NB4 (cell line): ENCODE data around the gene DCHS1.

Experiments
- DNase-seq: peaks from one replicate; pipeline ENCODE4 v3.0.0; 2010; ENCODE audit warnings: low read depth
- H3K4me3 ChIP-seq: one replicate; pipeline ENCODE4 v1.5.1; 2011; ENCODE audit warnings: mild to moderate bottlenecking, low read depth, low read length, moderate library complexity
- MYC ChIP-seq: IDR thresholded peaks from 2 replicates; pipeline ENCODE4 v1.6.1; 2011; ENCODE audit warnings: low read depth, low read length
- POLR2A ChIP-seq: IDR thresholded peaks from 2 replicates; pipeline ENCODE4 v1.6.1; 2011; ENCODE audit warnings: mild to moderate bottlenecking; ENCODE audit not compliant: insufficient read length; ENCODE audit errors: extremely low read depth
- TF ChIP-seq, protein P1 (sequence below): IDR thresholded peaks from one replicate; pipeline ENCODE4 v1.5.1; 2012; ENCODE audit warnings: low read depth, low read length
- TF ChIP-seq, protein P2 (sequence below): IDR thresholded peaks from 2 replicates; pipeline ENCODE4 v1.6.1; 2011; ENCODE audit warnings: low read depth, low read length

Gene DCHS1

GRCh38 chr11:6587360-6587953 is 68.2 kb downstream of the DCHS1 start:
- no peak for DNase-seq
- TF ChIP-seq MYC (no peak), POLR2A (no peak)
- TF ChIP-seq, protein P1, sequence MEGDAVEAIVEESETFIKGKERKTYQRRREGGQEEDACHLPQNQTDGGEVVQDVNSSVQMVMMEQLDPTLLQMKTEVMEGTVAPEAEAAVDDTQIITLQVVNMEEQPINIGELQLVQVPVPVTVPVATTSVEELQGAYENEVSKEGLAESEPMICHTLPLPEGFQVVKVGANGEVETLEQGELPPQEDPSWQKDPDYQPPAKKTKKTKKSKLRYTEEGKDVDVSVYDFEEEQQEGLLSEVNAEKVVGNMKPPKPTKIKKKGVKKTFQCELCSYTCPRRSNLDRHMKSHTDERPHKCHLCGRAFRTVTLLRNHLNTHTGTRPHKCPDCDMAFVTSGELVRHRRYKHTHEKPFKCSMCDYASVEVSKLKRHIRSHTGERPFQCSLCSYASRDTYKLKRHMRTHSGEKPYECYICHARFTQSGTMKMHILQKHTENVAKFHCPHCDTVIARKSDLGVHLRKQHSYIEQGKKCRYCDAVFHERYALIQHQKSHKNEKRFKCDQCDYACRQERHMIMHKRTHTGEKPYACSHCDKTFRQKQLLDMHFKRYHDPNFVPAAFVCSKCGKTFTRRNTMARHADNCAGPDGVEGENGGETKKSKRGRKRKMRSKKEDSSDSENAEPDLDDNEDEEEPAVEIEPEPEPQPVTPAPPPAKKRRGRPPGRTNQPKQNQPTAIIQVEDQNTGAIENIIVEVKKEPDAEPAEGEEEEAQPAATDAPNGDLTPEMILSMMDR = no peak
- TF ChIP-seq, protein P2, sequence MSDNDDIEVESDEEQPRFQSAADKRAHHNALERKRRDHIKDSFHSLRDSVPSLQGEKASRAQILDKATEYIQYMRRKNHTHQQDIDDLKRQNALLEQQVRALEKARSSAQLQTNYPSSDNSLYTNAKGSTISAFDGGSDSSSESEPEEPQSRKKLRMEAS = no peak
- no peak overlapping the region for H3K4me3 ChIP-seq

DNA sequence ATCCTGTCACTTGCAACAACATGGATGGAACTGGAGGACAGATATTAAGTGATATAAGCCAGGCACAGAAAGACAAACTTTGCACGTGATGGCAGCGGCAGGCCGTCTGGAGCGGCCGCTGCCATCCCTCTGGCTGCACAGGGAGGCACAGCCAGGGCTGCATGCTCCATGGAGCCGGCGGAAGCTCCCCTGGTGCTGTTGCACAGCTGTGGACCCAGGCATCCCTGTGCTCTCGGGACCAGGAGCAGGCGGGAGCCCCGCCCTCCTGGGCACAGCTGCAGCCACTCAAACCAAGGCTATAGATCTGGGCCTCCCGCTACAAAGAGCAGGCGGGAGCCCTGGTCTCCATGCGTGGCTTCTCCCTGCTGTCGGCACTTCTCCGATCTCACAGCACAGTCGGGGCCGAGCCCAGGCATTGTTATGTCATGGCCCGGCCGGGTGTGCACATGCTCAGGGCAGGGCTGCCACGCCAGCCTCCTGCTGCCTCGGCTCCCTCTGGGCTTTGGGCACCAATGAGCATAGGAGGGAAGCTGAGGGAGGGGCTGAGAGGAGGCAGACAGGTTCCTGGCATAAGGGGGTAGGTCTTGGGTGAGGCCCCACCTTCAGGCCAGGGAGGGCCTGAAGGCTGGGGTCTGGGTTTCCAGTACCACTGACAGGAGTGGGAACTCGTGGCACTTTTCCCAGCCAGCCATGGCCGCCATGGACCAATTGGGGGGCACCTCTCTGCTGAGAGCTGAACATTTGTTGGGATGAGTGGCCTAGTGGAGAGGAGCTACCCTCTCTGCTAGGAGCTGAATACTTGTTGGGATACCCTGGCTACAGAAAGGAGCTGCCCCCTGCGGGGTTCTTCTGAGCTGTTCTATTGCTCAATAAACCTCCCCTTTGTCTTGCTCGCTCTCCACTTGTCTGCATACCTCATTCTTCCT is 68.9 kb downstream of the DCHS1 start:
- no peak for DNase-seq
- H3K4me3 ChIP-seq = no peak overlapping the region
- TF ChIP-seq, protein P2 = no peak
- TF ChIP-seq POLR2A (no peak), MYC (no peak)
- TF ChIP-seq, protein P1 = no peak

DNA sequence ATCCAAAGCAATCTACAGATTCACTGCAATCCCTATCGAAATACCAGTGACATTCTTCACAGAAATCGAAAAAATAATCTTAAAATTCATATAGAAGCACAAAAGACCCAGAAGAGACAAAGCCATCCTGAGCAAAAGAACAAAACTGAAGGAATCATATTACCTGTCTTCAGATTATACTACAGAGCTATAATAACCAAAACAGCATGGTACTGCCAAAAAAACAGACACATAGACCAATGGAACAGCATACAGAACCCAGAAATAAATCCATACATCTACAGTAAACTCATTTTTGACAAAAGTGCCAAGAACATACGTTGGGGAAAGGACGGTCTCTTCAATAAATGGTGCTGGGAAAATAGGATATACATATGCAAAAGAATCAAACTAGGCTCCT is 71.1 kb downstream of the DCHS1 start:
- no peak for DNase-seq
- H3K4me3 ChIP-seq = no peak overlapping the region
- TF ChIP-seq, protein P1 = no peak

DNA sequence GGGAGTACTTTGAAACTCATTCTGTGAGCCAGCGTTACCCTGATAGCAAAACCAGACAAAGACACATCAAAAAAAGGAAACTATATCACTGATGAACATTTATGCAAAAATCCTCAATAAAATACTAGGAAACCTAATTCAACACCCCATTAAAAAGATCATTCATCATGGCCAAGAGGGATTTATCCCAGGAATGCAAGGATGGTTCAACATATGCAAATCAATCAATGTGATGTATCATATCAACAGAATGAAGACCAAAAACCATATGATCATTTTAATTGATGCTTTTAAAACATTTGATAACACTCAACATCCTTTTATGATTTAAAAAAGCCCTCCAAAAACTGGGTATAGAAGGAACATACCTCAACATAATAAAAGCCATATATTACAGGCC is 72.0 kb downstream of the DCHS1 start:
- DNase-seq = no peak
- TF ChIP-seq, protein P1 = no peak
- TF ChIP-seq, protein P2 = no peak
- no peak for TF ChIP-seq POLR2A
- no peak for TF ChIP-seq MYC

DNA sequence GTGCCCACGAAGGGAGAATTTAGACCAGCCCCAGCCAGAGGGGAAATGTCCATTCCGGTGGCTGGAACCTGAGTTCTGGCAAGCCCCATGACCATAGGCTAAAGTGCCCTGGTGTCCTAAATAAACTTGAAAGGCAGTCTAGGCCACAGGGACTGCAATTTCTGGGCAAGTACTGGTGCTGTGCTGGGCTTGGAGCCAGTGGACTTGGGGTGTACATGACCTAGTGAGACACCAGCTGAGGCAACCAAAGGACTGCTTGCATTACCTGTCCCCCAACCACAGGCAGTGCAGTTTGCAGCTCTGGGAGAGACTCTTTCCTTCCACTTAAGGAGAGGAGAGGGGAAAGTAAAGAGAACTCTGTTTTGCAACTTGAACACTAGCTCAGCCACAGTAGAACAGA is 75.9 kb downstream of the DCHS1 start:
- TF ChIP-seq POLR2A (no peak), MYC (no peak)
- TF ChIP-seq, protein P2 = no peak
- TF ChIP-seq, protein P1 = no peak
- H3K4me3 ChIP-seq = no peak overlapping the region

More for the DNA sequence above, 72.0 kb downstream of the DCHS1 start:
- H3K4me3 ChIP-seq = no peak overlapping the region

More for the DNA sequence above, 75.9 kb downstream of the DCHS1 start:
- no peak for DNase-seq
